ENCODE data around the gene CDK5RAP1. TPM values are rescaled to one million over a fixed set of nuclear protein-coding genes. Genes with fewer than 3 reads are reported as not detected.
A peak's percentile ranks its signal among the peaks of the same experiment; 100 is the strongest.

The CDK5RAP1 gene
- polyA plus RNA-seq, 3 donors = 24.4 to 65.0 (median 25.5) TPM

GRCh38 chr20:33423141-33423834 lies 22.0 kb upstream of the CDK5RAP1 start:
- Histone ChIP-seq H4K20me1 (ENCODE audit: insufficient read depth, low read length) (no peaks in the 10 kb centered on the region), H3K27ac (ENCODE audit: low read depth in 1 of 2, low read length in 2 of 2) (no peak overlapping the region), H3K79me2 (ENCODE audit: insufficient read depth, low read length) (no peaks in the 10 kb centered on the region), H3K4me2 (replicated peaks; ENCODE audit: extremely low read depth, low read length, poor library complexity, severe bottlenecking) (no peak overlapping the region), H3K4me1 (ENCODE audit: control insufficient read depth in 1 of 2, insufficient read depth in 2 of 2, low read length in 2 of 2) (no peaks in the 10 kb centered on the region), H3K36me3 (replicated peaks in 1 of 2; ENCODE audit: control insufficient read depth in 1 of 2, insufficient read depth in 2 of 2, low read length in 2 of 2) (no peaks in the 10 kb centered on the region), H2AFZ (ENCODE audit: insufficient read depth, low read depth, low read length, poor library complexity, severe bottlenecking) (no peak overlapping the region), H3K4me3 (replicated peaks in 1 of 3; ENCODE audit: low read depth in 2 of 3, low read length in 3 of 3) (no peak overlapping the region), H3K9ac (ENCODE audit: insufficient read depth, low read length, poor library complexity, severe bottlenecking) (no peak overlapping the region), H3K9me3 (replicated peaks in 1 of 2; ENCODE audit: control insufficient read depth in 1 of 2, insufficient read depth in 1 of 2, low read length in 2 of 2) (no peaks in the 10 kb centered on the region), H3K27me3 (ENCODE audit: control insufficient read depth in 2 of 2, insufficient read depth in 2 of 2, low read length in 2 of 2) (no peaks in the 10 kb centered on the region)
- 84% methylated on average over 5 of the region's 7 CpGs for WGBS (ENCODE audit: insufficient coverage)
- H3K27me3 Mint-ChIP-seq (ENCODE audit: low read depth in 3 of 3) = peaks cover 1 to 2% (median 1%) of the 10 kb centered on the region in 3 donors
- H3K27ac Mint-ChIP-seq = peak overlapping the region in 1 of 7 donors; percentile 19
- no peaks in the 10 kb centered on the region for H3K9me3 Mint-ChIP-seq
- H3K4me3 Mint-ChIP-seq = no peak overlapping the region
- no peaks in the 10 kb centered on the region for H3K4me1 Mint-ChIP-seq
- no peak for DNase-seq
- H3K36me3 Mint-ChIP-seq = no peaks in the 10 kb centered on the region
- no peak for TF ChIP-seq CTCF (IDR thresholded peaks at IDR 0.05)
- intact Hi-C loops (cut with micrococcal nuclease) = no loop called here

GRCh38 chr20:33419140-33419974 lies 18.0 kb upstream of the CDK5RAP1 start:
- no peak for TF ChIP-seq CTCF (IDR thresholded peaks at IDR 0.05)
- Histone ChIP-seq H4K20me1 (ENCODE audit: insufficient read depth, low read length) (no peaks in the 10 kb centered on the region), H3K27me3 (ENCODE audit: control insufficient read depth in 2 of 2, insufficient read depth in 2 of 2, low read length in 2 of 2) (no peaks in the 10 kb centered on the region), H2AFZ (ENCODE audit: insufficient read depth, low read depth, low read length, poor library complexity, severe bottlenecking) (no peak overlapping the region), H3K4me1 (ENCODE audit: control insufficient read depth in 1 of 2, insufficient read depth in 2 of 2, low read length in 2 of 2) (no peaks in the 10 kb centered on the region), H3K9me3 (replicated peaks in 1 of 2; ENCODE audit: control insufficient read depth in 1 of 2, insufficient read depth in 1 of 2, low read length in 2 of 2) (no peaks in the 10 kb centered on the region), H3K27ac (ENCODE audit: low read depth in 1 of 2, low read length in 2 of 2) (no peak overlapping the region), H3K9ac (ENCODE audit: insufficient read depth, low read length, poor library complexity, severe bottlenecking) (no peak overlapping the region), H3K79me2 (ENCODE audit: insufficient read depth, low read length) (no peaks in the 10 kb centered on the region), H3K36me3 (replicated peaks in 1 of 2; ENCODE audit: control insufficient read depth in 1 of 2, insufficient read depth in 2 of 2, low read length in 2 of 2) (no peaks in the 10 kb centered on the region), H3K4me3 (replicated peaks in 1 of 3; ENCODE audit: low read depth in 2 of 3, low read length in 3 of 3) (no peak overlapping the region), H3K4me2 (replicated peaks; ENCODE audit: extremely low read depth, low read length, poor library complexity, severe bottlenecking) (no peak overlapping the region)
- 40% methylated on average over 5 of the region's 7 CpGs for WGBS (ENCODE audit: insufficient coverage)
- Mint-ChIP-seq H3K27me3 (ENCODE audit: low read depth in 3 of 3) (peaks cover 1 to 2% (median 1%) of the 10 kb centered on the region in 3 donors), H3K36me3 (no peaks in the 10 kb centered on the region), H3K27ac (no peak overlapping the region), H3K4me3 (no peak overlapping the region), H3K9me3 (no peaks in the 10 kb centered on the region), H3K4me1 (no peaks in the 10 kb centered on the region)
- intact Hi-C loops (cut with micrococcal nuclease) = no loop called here
- DNase-seq = no peak
